CD4-positive, alpha-beta T cell (primary cell): ENCODE results near the gene NDUFA7. TPM values are rescaled to one million over a fixed set of nuclear protein-coding genes. Genes with fewer than 3 reads are reported as not detected.
"Not testable (repeated sequence)": the region's sequence is repeated elsewhere in the genome, so short reads cannot be mapped to it uniquely, and the experiment has no call there.

Experiments
- ATAC-seq: fragments of 200-7000 bp; cut with Tn5 transposase; one replicate; pipeline ENCODE4 v1.10.0; 2022; ENCODE audit warnings: mild to moderate bottlenecking; ENCODE audit not compliant: poor library complexity
- CTCF ChIA-PET: fragments of 350-600 bp; sonication (Branson Sonifier 250); formaldehyde crosslinking; loops from one replicate; lab custom pipeline; 2021; ENCODE audit warnings: antibody characterized with exemption, inconsistent platforms; lab: Charles Lee
- POLR2A ChIA-PET: fragments of 350-600 bp; sonication (Branson Sonifier 250); formaldehyde crosslinking; loops from one replicate; lab custom pipeline; 2021; ENCODE audit warnings: antibody characterized with exemption, inconsistent platforms; lab: Charles Lee
- DNase-seq, 14 experiments: peaks; one replicate each; pipeline ENCODE4 v3.0.0-alpha.2; 2013 to 2020; ENCODE audit warnings: mixed read lengths in 2 of 14
- H3K27ac ChIP-seq, 2 donors: one replicate each; pipeline versions ENCODE4 v1.5.1 to v1.7.0; 2013; ENCODE audit warnings: low read length in 2 of 2, low read depth in 1 of 2, mild to moderate bottlenecking in 1 of 2
- H3K27me3 ChIP-seq, 2 experiments: 1 replicate in 1 of 2; 2 replicates in 1 of 2; pipeline versions ENCODE4 v1.6.1 to v1.7.0; 2013; ENCODE audit warnings: low read length in 2 of 2, control low read depth in 1 of 2, mild to moderate bottlenecking in 1 of 2, moderate library complexity in 1 of 2; ENCODE audit not compliant: insufficient read depth in 2 of 2, control insufficient read depth in 1 of 2
- H3K36me3 ChIP-seq: one replicate; pipeline ENCODE4 v1.6.1; 2013; ENCODE audit warnings: low read length, control low read depth; ENCODE audit not compliant: insufficient read depth
- H3K4me1 ChIP-seq: one replicate; pipeline ENCODE4 v1.6.1; 2013; ENCODE audit warnings: low read length, control low read depth; ENCODE audit not compliant: insufficient read depth
- H3K4me3 ChIP-seq: one replicate; pipeline ENCODE4 v1.5.1; 2013; ENCODE audit warnings: mild to moderate bottlenecking, low read length, moderate library complexity
- H3K9me3 ChIP-seq, 2 experiments: 1 replicate in 1 of 2; 2 replicates in 1 of 2; pipeline versions ENCODE4 v1.6.1 to v1.7.0; 2013; ENCODE audit warnings: low read length in 2 of 2, mild to moderate bottlenecking in 2 of 2, control low read depth in 1 of 2, moderate library complexity in 1 of 2; ENCODE audit not compliant: control insufficient read depth in 1 of 2, insufficient read depth in 1 of 2
- H3K27ac Mint-ChIP-seq: one replicate; pipeline ENCODE4 v1.8.0; 2020; ENCODE audit warnings: mixed read lengths
- H3K27me3 Mint-ChIP-seq: one replicate; pipeline ENCODE4 v1.8.0; 2021; ENCODE audit warnings: mixed read lengths
- H3K36me3 Mint-ChIP-seq: one replicate; pipeline ENCODE4 v1.8.0; 2021; ENCODE audit warnings: low read depth, mixed read lengths
- H3K4me1 Mint-ChIP-seq: one replicate; pipeline ENCODE4 v1.8.0; 2021; ENCODE audit warnings: low read depth, mixed read lengths
- H3K4me3 Mint-ChIP-seq: one replicate; pipeline ENCODE4 v1.8.0; 2020; ENCODE audit warnings: mild to moderate bottlenecking, mixed read lengths
- H3K9me3 Mint-ChIP-seq: one replicate; pipeline ENCODE4 v1.8.0; 2020; ENCODE audit warnings: mixed read lengths
- intact Hi-C, 2 experiments: fragments of 100-400 bp; cut with DNase I in 1 of 2; cut with micrococcal nuclease in 1 of 2; formaldehyde crosslinking; loops; one replicate each; pipeline versions ENCODE4 v1.15.1 to v1.9.0; 2023 to 2025; cut with DNase I, micrococcal nuclease
- total RNA-seq, 174 experiments: library from RNA in 2 of 174; stranded (reverse) in 2 of 174; gene quantifications; one replicate each; pipeline ENCODE4 v1.2.3 and lab custom pipeline; 2021 to 2026
- TF ChIP-seq, protein P1 (sequence below): fragments of 200-600 bp; IDR thresholded peaks from one replicate; pipeline ENCODE4 v1.8.0; 2022; ENCODE audit warnings: antibody characterized with exemption, mild to moderate bottlenecking

Gene NDUFA7
- total RNA-seq, 2 experiments from 2014 or later, result 42.0 to 42.7 TPM

DNA sequence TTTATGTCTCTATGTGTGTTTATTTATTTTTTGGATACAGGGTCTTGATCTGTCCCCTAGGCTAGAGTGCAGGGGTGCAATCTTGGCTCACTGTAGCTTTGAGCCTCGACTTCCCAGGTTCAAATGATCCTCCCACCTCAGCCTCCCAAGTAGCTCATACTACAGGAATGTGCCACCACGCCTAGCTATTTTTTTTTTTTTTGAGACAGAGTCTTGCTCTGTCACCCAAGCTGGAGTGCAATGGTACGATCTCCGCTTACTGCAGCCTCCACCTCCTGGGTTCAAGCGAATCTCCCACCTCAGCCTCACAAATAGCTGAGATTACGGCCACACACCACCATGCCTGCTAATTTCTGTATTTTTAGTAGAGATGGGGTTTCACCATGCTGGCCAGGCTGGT is 37.8 kb upstream of the NDUFA7 start:
- H3K27me3 Mint-ChIP-seq, result peaks cover 22% of the 10 kb centered on the region
- Histone ChIP-seq H3K4me3 (no peak overlapping the region), H3K36me3 (no peaks in the 10 kb centered on the region), H3K9me3 (peaks cover 0 to 4% of the 10 kb centered on the region in 2 experiments), H3K27ac (no peak overlapping the region), H3K27me3 (peaks cover 8 to 12% of the 10 kb centered on the region in 2 experiments), H3K4me1 (peaks cover 14% of the 10 kb centered on the region)
- H3K27ac Mint-ChIP-seq, result no peak overlapping the region
- ChIA-PET POLR2A (no interaction called here), CTCF (no interaction called here)
- H3K36me3 Mint-ChIP-seq, result no peaks in the 10 kb centered on the region
- no peak for ATAC-seq
- TF ChIP-seq, protein P1, sequence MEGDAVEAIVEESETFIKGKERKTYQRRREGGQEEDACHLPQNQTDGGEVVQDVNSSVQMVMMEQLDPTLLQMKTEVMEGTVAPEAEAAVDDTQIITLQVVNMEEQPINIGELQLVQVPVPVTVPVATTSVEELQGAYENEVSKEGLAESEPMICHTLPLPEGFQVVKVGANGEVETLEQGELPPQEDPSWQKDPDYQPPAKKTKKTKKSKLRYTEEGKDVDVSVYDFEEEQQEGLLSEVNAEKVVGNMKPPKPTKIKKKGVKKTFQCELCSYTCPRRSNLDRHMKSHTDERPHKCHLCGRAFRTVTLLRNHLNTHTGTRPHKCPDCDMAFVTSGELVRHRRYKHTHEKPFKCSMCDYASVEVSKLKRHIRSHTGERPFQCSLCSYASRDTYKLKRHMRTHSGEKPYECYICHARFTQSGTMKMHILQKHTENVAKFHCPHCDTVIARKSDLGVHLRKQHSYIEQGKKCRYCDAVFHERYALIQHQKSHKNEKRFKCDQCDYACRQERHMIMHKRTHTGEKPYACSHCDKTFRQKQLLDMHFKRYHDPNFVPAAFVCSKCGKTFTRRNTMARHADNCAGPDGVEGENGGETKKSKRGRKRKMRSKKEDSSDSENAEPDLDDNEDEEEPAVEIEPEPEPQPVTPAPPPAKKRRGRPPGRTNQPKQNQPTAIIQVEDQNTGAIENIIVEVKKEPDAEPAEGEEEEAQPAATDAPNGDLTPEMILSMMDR, result no peak
- DNase-seq, result no peak
- H3K4me3 Mint-ChIP-seq, result no peak overlapping the region
- H3K9me3 Mint-ChIP-seq, result no peaks in the 10 kb centered on the region
- H3K4me1 Mint-ChIP-seq, result peaks cover 12% of the 10 kb centered on the region
- intact Hi-C loops, result loop anchor here in 1 of 2 experiments (10.0 kb wide), 2 partner anchors 226 to 716 kb away; no protein-coding TSS in a partner anchor

DNA sequence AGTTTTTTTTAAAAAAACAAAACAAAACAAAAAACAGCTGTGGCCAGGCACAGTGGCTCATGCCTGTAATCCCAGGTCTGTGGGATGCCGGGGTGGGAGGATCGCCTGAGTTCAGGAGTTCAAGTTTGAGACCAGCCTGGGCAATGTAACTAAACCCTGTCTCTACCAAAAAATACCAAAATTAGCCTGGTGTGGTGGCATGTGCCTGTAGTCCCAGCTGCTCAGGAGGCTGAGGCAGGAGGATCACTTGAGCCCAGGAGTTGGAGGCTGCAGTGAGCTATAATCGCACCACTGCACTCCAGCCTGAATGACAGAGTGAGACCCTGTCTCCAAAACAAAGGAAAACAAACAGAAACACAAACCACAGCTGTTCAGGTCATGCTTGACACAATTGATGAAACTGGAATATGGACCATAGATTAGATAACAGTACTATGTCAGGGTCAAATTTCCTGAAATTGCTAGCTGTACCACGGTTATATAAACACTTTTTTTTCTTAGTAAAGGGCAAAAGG is 35.9 kb upstream of the NDUFA7 start:
- Mint-ChIP-seq H3K9me3 (no peaks in the 10 kb centered on the region), H3K36me3 (no peaks in the 10 kb centered on the region), H3K4me3 (no peak overlapping the region), H3K27ac (no peak overlapping the region), H3K27me3 (peaks cover 10% of the 10 kb centered on the region), H3K4me1 (peaks cover 4% of the 10 kb centered on the region)
- intact Hi-C loops, result loop anchor here in 1 of 2 experiments (10.0 kb wide), 2 partner anchors 228 to 718 kb away; no protein-coding TSS in a partner anchor
- TF ChIP-seq, protein P1, result no peak
- ATAC-seq (no peak), DNase-seq (no peak)
- H3K4me1 ChIP-seq, result peaks cover 6% of the 10 kb centered on the region
- ChIA-PET POLR2A (interaction anchor here (0.5 kb wide), 1 partner anchor 117 kb away, joined by 3 read pairs; no protein-coding TSS in a partner anchor), CTCF (no interaction called here)
- H3K9me3 ChIP-seq, result peaks cover 0 to 3% of the 10 kb centered on the region in 2 experiments
- H3K27me3 ChIP-seq, result peaks cover 9 to 15% of the 10 kb centered on the region in 2 experiments
- no peaks in the 10 kb centered on the region for H3K36me3 ChIP-seq
- H3K27ac ChIP-seq, result no peak overlapping the region
- no peak overlapping the region for H3K4me3 ChIP-seq

DNA sequence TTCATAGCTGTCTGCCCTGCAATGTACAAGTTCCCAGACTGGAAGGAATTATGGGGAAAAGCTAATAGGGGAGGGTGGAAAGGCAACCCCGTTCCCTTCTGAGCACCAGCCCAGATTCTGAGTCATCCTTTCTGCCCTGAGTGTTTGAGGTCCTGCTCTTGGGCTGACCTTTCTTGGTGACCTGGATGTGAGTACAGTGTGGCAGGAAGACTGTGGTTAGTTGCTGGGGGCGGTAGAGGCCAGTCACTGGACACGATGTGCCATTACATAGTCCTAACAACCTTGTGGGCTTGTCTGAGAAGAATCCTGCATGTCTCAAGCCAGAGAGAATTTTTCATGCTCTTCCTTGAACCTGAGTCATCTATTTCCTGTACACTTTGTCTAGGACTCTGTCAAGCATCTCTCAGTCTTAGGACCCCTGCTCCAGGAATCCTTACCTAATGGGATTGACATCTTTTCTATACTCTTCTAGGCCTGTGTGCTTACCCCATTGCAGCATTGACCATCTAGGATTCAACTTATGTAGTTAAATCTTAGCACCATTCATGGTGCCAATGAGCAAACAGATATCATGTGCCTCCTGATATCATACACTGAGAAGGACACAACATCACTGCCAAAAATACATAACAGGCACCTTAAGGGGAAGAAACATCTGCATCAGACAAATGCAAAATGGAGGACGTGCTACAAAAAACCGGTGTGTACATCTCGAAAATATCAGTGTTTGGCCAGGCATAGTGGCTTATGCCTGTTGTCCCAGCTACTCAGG is 34.6 kb upstream of the NDUFA7 start:
- peaks cover 4% of the 10 kb centered on the region for H3K4me1 Mint-ChIP-seq
- H3K27me3 Mint-ChIP-seq, result peaks cover 14% of the 10 kb centered on the region
- no peak overlapping the region for H3K27ac Mint-ChIP-seq
- peaks cover 5 to 14% of the 10 kb centered on the region in 2 experiments for H3K27me3 ChIP-seq
- DNase-seq (no peak), ATAC-seq (no peak)
- H3K9me3 Mint-ChIP-seq, result no peaks in the 10 kb centered on the region
- H3K36me3 ChIP-seq, result no peaks in the 10 kb centered on the region
- no peak overlapping the region for H3K4me3 Mint-ChIP-seq
- POLR2A ChIA-PET, result no interaction called here
- no peaks in the 10 kb centered on the region for H3K36me3 Mint-ChIP-seq
- CTCF ChIA-PET, result interaction anchor here (1.4 kb wide), 1 partner anchor 150 kb away, joined by 3 read pairs; no protein-coding TSS in a partner anchor
- TF ChIP-seq, protein P1, result no peak
- intact Hi-C loops, result loop anchor here (1.0 to 10.0 kb wide), 5 partner anchors 150 to 719 kb away; no protein-coding TSS in a partner anchor
- H3K9me3 ChIP-seq, result no peaks in the 10 kb centered on the region
- no peak overlapping the region for H3K27ac ChIP-seq
- no peak overlapping the region for H3K4me3 ChIP-seq
- peaks cover 6% of the 10 kb centered on the region for H3K4me1 ChIP-seq

DNA sequence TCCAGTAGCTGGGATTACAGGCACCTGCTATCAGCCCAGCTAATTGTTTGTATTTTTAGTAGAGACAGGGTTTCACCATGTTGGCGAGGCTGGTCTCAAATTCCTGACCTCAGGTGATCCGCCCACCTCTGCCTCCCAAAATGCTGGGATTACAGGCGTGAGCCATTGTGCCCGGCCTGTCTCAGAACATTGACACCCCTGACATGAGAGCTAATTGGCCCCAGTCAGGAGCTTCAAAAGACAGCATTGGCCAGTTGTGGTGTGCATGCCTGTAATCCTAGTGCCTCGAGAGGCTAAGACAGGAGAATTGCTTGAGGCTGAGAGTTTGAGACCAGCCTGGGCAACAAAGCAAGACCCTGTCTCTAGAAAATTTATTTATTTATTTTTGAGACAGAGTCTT is 31.7 kb upstream of the NDUFA7 start:
- not testable (repeated sequence) for H3K4me1 Mint-ChIP-seq, H3K4me1 ChIP-seq, H3K9me3 ChIP-seq, H3K36me3 ChIP-seq, ATAC-seq, H3K4me3 Mint-ChIP-seq, H3K4me3 ChIP-seq, H3K27ac Mint-ChIP-seq, DNase-seq, H3K9me3 Mint-ChIP-seq, H3K36me3 Mint-ChIP-seq, H3K27ac ChIP-seq
- H3K27me3 Mint-ChIP-seq, result peaks cover 26% of the 10 kb centered on the region
- intact Hi-C loops, result loop anchor here in 1 of 2 experiments (10.0 kb wide), 2 partner anchors 232 to 722 kb away; no protein-coding TSS in a partner anchor
- CTCF ChIA-PET, result interaction anchor here (0.6 to 1.6 kb wide), 2 partner anchors 9 to 61 kb away, joined by 3 to 6 read pairs; partner anchors contain the start of gene MARCHF2
- POLR2A ChIA-PET, result interaction anchor here (1.5 kb wide), 1 partner anchor 60 kb away, joined by 5 read pairs; the partner anchor contains the start of gene MARCHF2
- H3K27me3 ChIP-seq, result peaks cover 2 to 14% of the 10 kb centered on the region in 2 experiments
